ENCODE results near the gene ANO9. TPM values are rescaled to one million over a fixed set of nuclear protein-coding genes. Genes with fewer than 3 reads are reported as not detected.

ANO9 gene
- total and polyA plus RNA-seq, 9 donors: 0.12 to 11.4 (median 0.77) TPM

DNA sequence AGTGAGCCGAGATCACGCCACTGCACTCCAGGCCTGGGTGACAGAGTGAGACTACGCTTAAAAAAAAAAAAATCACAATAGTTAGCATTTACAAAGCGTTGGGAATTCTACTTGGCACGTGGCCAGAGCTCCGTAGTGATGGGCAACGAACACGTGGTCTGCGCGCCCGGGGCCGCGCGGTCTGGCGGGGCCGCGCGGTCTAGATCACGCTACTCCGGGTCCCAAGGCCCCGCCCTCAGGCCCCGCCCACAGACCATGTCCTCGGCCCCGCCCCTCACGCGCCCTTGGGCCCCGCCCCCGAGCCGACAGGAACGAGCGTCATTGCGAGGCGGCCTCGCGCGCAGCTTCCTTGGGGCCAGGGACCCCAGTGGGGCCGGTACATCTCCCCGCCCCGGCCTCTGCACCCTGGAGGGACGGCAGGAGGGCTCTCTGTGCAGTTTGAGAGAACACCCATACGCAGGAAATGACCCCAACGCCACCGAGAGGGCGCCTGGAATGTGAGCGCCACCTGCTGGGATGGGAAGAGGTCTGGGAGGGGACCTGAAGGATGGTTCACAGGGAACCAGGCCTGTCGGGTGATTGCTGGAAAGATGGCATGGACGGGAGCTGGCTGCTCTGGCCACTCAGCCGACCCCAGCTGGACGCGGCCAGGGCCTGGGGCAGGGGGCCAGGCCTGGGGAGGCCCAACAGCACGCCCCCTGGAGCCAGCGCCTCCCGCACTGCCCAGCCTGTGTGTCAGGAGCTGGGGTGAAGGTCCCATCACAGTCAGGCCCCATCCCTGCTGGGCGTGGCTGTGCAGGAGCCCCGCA is 6.3 kb upstream of the ANO9 start:
- peak; percentile 90 for TF ChIP-seq POLR2A (IDR thresholded peaks at IDR 0.05)
- TF ChIP-seq EP300 (IDR thresholded peaks at IDR 0.05): no peak
- TF ChIP-seq, protein P1, sequence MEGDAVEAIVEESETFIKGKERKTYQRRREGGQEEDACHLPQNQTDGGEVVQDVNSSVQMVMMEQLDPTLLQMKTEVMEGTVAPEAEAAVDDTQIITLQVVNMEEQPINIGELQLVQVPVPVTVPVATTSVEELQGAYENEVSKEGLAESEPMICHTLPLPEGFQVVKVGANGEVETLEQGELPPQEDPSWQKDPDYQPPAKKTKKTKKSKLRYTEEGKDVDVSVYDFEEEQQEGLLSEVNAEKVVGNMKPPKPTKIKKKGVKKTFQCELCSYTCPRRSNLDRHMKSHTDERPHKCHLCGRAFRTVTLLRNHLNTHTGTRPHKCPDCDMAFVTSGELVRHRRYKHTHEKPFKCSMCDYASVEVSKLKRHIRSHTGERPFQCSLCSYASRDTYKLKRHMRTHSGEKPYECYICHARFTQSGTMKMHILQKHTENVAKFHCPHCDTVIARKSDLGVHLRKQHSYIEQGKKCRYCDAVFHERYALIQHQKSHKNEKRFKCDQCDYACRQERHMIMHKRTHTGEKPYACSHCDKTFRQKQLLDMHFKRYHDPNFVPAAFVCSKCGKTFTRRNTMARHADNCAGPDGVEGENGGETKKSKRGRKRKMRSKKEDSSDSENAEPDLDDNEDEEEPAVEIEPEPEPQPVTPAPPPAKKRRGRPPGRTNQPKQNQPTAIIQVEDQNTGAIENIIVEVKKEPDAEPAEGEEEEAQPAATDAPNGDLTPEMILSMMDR (IDR thresholded peaks at IDR 0.05): peak; percentile 72 to 94 (median 90)
- H3K9me3 ChIP-seq: no peaks in the 10 kb centered on the region
- H3K27ac ChIP-seq: peak overlapping the region; percentile 73 to 84
- WGBS, 3 donors: 1 to 4% (median 2%) methylated on average over 36 to 55 of the region's 55 CpGs
- H3K4me3 ChIP-seq: peak overlapping the region; percentile 71
- H3K36me3 ChIP-seq: no peaks in the 10 kb centered on the region
- peak; percentile 95 to 98 (median 98) for DNase-seq
- intact Hi-C loops (cut with DNase I): loop anchor here in 3 of 4 donors (5.0 kb wide), 3 partner anchors 64 to 211 kb away; partner anchors contain the start of genes IFITM2 (in 1 of the 3), PSMD13 (in 1 of the 3) and SIRT3 (in 1 of the 3)
- no peaks in the 10 kb centered on the region for H3K27me3 ChIP-seq
- peaks cover 2% of the 10 kb centered on the region for H3K4me1 ChIP-seq (ENCODE audit: insufficient read depth)

- peak in 1 of 5 donors; percentile 46 for DNase-seq
- Histone ChIP-seq H3K27ac (no peak overlapping the region), H3K4me1 (ENCODE audit: insufficient read depth) (peaks cover 2% of the 10 kb centered on the region), H3K36me3 (no peaks in the 10 kb centered on the region), H3K9me3 (no peaks in the 10 kb centered on the region), H3K4me3 (no peak overlapping the region), H3K27me3 (no peaks in the 10 kb centered on the region)
- intact Hi-C loops (cut with DNase I): loop anchor here in 3 of 4 donors (5.0 kb wide), 3 partner anchors 65 to 210 kb away; partner anchors contain the start of genes IFITM2 (in 1 of the 3), PSMD13 (in 1 of the 3) and SIRT3 (in 1 of the 3)
- no peak for TF ChIP-seq EP300 (IDR thresholded peaks at IDR 0.05)
- TF ChIP-seq, protein P1 (IDR thresholded peaks at IDR 0.05): no peak
- 76 to 78% (median 77%) methylated on average over 7 of the region's 7 CpGs for WGBS, 3 donors
Measured at GRCh38 chr11:446891-447290, 5.1 kb upstream of the ANO9 start.

DNA sequence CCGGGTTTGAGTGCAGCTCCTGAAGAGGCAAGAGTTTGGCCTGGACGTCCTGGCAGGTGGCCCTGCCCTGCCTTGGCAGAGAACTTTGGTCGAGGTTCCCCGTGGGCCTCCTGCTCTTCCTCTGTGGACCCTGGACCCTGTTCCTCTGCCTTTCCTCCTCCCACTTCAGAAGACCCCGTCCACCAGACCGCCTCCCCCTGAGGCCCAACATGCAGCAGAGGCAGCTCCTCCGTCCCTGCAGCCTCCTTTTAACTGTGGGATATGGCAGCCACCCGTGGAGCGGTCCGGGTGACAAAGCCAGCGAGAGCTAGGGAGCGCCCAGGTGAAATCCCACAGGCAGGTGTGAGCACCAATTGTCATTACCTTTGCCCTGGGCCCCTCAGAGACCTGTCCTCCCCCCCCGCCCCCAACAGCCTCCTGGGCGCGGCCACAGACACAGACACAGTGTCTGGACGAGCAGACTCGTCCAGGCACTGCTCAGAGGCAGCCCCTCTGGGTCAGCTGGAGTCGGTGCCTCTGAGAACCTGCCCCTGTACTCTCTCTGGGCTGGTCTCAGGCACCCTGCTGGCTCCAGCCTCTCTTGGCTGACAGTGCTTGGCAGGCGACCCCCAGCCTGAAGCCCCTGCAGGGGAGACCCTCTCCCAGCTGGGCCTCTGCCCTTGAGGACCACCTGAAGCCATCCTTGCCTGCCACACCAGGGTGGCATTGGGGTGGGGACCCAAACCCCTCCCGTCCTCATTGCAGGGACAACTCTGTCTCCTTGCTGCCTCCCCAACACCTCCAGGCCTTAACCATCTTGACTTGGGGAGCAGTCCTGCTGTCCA is 4.2 kb upstream of the ANO9 start:
- peak in 1 of 5 donors; percentile 41 for DNase-seq
- intact Hi-C loops (cut with DNase I): loop anchor here in 3 of 4 donors (5.0 kb wide), 3 partner anchors 66 to 209 kb away; partner anchors contain the start of genes IFITM2 (in 1 of the 3), PSMD13 (in 1 of the 3) and SIRT3 (in 1 of the 3)
- TF ChIP-seq EP300 (IDR thresholded peaks at IDR 0.05) (no peak), POLR2A (IDR thresholded peaks at IDR 0.05) (no peak)
- TF ChIP-seq, protein P1 (IDR thresholded peaks at IDR 0.05): no peak
- Histone ChIP-seq H3K27me3 (no peaks in the 10 kb centered on the region), H3K4me1 (ENCODE audit: insufficient read depth) (peaks cover 2% of the 10 kb centered on the region), H3K4me3 (no peak overlapping the region), H3K36me3 (no peaks in the 10 kb centered on the region), H3K9me3 (no peaks in the 10 kb centered on the region), H3K27ac (no peak overlapping the region)
- 65 to 69% (median 67%) methylated on average over 20 of the region's 20 CpGs for WGBS, 3 donors
